ENCODE measurements around the gene STPG3.
A peak's percentile ranks its signal among the peaks of the same experiment; 100 is the strongest.
"Not testable (repeated sequence)": the region's sequence is repeated elsewhere in the genome, so short reads cannot be mapped to it uniquely, and the experiment has no call there.

The STPG3 gene

GRCh38 chr9:137245450-137246421 lies 5.3 kb upstream of the STPG3 start:
- no peak for DNase-seq (ENCODE audit: low spot score)

GRCh38 chr9:137247135-137247915 lies 3.8 kb upstream of the STPG3 start:
- no peak for DNase-seq (ENCODE audit: low spot score)

DNA sequence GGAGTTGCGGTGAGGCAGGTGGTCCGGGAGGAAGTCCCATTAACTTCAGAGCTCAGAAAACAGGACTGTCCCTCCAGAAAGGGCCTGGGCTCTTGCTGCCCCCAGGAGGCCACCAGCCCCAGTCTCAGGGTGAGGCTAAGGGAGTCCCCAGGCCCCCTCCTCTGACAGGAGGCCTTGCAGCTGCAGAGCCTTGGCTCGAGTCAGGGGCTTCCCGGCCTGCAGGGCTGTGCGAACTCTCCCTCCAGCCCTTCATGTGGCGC lies 3.2 kb upstream of the STPG3 start:
- no peak for DNase-seq (ENCODE audit: low spot score)

DNA sequence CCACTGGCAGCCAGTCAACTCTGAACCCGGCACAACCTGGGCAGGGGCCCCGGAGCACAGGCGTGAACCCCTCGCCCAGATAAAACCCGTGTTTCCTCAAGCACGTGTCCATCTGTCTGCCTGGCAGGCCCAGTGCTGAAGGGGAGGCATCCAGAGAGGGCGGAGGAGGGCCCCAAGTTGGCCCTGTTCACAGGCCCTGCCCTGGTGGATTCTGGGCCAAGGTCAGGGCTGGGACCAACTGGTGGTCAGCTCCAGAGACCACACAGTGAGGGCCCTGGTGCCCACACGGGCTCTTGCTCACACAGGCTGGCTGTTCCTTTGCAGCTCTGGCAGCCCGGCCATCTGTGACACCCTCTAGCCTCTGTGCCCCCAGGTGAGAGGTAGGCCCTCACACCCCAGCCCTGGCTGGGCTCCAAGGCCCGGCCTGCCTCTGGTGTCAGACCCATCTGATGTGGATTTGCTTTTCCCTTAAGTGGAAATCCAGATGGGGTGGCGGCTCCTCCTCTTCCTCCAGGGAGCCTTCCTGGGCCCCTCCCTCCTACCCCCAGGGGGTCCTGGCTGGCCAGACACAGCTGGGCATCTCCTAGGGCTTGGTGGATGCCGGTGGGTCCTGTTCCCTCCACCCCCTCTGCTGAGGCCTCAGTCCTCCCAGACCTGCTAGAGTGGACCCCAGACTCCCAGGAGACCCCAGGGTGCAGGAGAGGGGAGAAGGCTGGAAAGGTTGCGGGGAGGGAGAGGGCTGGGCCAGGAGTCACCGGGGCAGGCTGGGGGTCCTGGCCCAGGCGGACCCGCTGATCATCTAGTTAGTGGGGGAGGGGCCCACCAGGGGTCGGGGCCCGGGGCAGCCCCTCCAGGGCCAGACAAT lies 525 bp upstream of the STPG3 start:
- DNase-seq (ENCODE audit: low spot score): no peak

DNA sequence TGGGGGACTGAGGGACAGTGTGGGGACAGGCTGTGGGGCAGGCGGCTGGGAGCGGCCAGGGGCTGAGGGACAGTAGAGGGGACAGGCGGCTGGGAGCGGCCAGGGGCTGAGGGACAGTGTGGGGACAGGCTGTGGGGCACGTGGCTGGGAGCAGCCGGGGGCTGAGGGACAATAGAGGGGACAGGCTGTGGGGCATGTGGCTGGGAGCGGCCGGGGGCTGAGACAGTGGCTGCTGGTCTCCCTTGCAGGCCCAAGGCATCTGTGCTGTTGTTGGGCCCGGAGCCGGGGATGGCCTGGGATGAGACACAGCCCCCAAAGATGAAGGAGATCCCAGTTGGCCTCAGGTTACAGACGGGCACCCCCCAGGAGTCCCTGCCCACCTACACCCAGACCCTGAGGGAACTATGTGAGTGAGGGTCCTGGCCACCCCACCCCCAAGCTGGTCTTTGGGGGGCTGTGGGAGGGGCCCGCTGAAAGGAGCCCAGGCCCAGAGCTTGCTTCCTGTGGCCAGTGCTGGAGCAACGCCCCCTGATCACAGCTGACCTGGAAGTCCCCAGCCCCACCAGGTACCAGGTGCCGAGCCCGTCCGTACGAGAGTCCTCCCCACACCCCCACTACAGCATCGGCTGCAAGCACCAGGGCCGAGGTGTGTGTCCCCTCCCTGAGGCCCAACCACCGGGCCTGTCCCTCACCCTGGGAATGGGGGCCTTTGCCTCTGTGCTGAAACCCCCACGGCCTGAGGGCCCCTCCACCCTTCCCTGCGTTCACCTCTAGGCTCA lies 593 bp downstream of the STPG3 start:
- no peak for DNase-seq (ENCODE audit: low spot score)

GRCh38 chr9:137252555-137253506 lies 1.7 kb downstream of the STPG3 start:
- peak; percentile 79 for DNase-seq (ENCODE audit: low spot score)

DNA sequence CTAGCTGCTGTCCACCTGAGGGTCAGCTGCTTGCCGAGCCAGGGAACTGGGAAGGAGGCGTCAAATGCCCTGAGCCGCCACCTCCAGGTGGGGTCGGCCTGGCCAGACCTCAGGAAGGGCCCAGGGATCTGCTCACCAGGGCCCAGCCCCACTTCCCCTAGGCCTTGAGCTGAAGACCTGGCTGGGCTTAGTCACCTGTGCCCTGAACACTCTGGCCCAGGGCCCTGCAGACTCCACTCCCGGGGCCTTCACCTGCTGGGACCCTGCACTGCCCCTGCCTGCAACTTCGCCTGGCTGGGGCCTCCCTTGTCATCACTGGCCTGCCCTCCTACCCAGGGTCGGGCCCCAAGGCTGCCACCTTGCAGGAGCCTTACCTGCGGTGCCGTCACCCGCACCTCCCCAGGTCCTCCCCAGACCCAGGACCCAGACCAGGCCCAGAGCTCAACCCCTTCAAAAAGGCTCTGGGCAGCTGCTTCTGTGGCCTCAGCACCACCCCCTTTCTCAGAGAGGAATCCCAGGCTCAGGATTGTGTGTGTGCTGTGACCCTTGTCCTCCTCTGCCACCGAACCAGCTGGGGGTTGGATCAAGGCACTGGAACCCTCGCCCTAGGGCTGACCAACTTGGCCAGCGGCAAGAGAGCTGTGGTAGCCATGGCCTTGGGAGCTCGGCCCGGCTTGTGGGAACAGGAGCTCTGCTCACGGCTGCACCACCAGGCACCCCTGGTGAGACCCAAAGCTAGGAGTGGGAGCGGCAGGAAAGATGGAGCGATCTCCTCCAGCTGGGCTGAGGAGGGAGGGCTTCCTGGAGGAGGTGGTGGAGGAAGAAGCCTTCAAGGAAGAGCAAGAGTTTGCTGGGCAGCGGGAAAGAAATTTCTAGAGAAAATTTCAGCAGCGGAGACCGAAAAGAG lies 2.9 kb downstream of the STPG3 start:
- DNase-seq (ENCODE audit: low spot score): no peak

DNA sequence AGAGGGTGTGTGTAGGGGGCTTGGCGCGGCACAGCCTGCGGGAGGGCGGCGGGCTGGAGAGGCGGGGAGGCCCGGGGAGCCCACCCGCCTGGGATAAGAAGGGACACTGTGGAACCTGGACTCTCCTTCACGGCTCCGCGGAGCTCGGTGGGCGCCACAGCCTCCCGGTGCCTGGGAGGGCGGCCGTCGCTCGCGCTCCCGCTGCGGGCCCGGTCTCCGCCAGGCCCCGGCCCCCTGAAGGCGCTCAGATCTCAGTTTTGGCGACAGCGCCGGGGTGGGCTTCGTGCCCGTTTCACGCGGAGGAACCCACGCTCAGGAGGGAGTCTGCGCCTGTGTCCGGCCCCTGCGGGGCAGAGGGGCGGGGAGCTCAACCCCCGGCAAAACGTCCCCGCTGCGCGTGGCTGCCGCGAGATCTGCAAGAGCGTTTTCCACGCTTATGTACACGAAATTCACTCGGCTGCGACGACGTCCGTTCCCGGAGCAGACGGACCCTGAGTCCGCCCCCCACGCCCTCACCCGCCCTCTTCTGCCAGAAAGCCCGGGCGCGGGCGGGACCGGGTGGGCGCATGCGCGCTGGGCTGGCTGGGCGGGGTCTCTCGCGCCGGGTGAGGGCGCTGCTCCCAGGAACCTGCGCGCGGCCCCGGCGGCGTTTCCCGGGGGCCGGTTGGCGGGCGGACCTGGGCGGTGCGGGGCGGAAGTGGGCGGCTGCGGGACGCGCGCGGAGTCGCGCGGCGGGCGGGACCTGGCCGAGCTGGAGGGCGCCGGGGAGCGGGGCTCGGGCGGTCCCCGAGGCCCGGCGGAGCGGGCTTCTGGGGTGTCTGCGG lies 3.8 kb downstream of the STPG3 start, which contains the start of gene NELFB:
TSS of gene NELFB (plus strand) at position 704 of the 824 bp plus-strand sequence.
- DNase-seq (ENCODE audit: low spot score): peak; percentile 100

GRCh38 chr9:137255448-137256114 lies 4.5 kb downstream of the STPG3 start:
- no peak for DNase-seq (ENCODE audit: low spot score)

GRCh38 chr9:137256362-137256761 lies 5.3 kb downstream of the STPG3 start:
- DNase-seq (ENCODE audit: low spot score): no peak

DNA sequence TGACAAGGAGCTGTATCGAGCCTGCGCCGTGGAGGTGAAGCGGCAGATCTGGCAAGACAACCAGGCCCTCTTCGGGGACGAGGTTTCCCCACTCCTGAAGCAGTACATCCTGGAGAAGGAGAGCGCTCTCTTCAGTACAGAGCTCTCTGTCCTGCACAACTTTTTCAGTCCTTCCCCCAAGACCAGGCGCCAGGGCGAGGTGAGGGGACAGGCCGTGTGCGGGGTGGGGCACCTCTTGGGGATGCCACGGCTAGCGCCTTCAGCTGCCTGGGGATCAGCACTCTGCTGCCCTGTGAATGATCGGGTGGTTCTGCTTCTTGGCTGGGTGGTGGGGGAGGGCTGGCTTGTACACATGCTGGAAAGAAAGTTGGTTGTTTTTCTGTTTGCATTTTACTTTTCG lies 5.8 kb downstream of the STPG3 start:
- DNase-seq (ENCODE audit: low spot score): no peak

GRCh38 chr9:137262173-137262908 lies 11.3 kb downstream of the STPG3 start:
- DNase-seq (ENCODE audit: low spot score): not testable (repeated sequence)

GRCh38 chr9:137262909-137263285 lies 11.8 kb downstream of the STPG3 start:
- no peak for DNase-seq (ENCODE audit: low spot score)

DNA sequence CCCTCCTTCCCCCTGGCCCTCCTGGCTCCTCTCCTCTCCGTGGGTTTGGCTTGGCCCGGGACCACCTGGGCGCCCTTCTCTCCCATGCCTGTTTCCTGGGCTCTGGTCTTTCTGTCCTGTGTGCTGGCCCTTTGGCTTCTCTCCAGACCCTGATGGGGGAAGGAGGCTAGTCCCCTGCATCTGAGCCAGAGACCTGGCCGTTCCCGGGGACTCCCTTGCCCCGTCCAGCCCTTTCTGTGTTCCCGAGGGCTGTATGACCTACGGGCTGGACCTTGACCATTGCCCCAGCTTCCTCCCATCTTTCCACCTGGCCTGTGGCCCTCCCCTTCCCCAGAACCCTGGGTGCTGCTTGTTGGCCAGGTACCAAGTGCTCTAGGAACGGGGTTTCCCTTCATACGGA lies 12.4 kb downstream of the STPG3 start:
- DNase-seq (ENCODE audit: low spot score): no peak

GRCh38 chr9:137264067-137264466 lies 13.0 kb downstream of the STPG3 start:
- no peak for DNase-seq (ENCODE audit: low spot score)

DNA sequence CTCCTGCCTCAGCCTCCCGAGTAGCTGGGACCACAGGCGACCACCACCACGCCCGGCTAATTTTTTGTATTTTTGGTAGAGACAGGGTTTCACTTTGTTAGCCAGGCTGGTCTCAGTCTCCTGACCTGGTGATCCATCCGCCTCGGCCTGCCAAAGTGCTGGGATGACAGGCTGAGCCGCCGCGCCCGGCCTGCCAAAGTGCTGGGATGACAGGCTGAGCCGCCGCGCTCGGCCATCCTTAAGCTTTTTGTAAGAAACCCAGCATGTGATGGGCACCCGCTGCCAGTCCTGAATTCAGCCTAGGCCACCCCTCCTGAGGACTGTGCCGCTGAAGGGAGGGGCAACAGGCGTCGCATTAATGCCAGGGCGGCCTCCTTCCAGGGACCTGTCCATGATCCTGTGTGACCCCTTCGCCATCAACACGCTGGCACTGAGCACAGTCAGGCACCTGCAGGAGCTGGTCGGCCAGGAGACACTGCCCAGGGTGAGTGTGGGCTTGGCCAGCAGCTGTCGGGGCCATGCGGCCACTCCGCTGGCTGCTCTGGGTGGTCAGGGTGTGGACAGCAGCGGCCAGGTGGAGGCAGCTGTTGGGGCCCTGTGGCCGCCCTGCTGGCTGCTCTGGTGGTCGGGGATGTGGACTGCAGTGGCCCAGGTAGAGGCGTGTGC lies 14.5 kb downstream of the STPG3 start:
- DNase-seq (ENCODE audit: low spot score): no peak

GRCh38 chr9:137266162-137266527 lies 15.1 kb downstream of the STPG3 start:
- no peak for DNase-seq (ENCODE audit: low spot score)
